ENCODE results near the gene BPIFB2. TPM values are rescaled to one million over a fixed set of nuclear protein-coding genes. Genes with fewer than 3 reads are reported as not detected.

BPIFB2 gene
- total and polyA plus RNA-seq, 10 of the 15 experiments (the other 5 are each of a cell fraction or from before 2014, with no cell fraction given): not detected

GRCh38 chr20:32991383-32991782 lies 16.1 kb upstream of the BPIFB2 start:
- TF ChIP-seq TCF12 (IDR thresholded peaks at IDR 0.05; ENCODE audit: low read depth, low read length) (no peak), HCFC1 (IDR thresholded peaks at IDR 0.05; ENCODE audit: low read length) (no peak), HSF1 (IDR thresholded peaks at IDR 0.05; ENCODE audit: low read depth, low read length) (no peak), MXI1 (IDR thresholded peaks at IDR 0.05; ENCODE audit: low read depth, low read length) (no peak), NKRF (conservative IDR thresholded peaks at IDR 0.05) (no peak), PKNOX1 (IDR thresholded peaks at IDR 0.05) (no peak), SIN3A (IDR thresholded peaks at IDR 0.05; ENCODE audit: low read depth, low read length) (no peak), HDAC2 (IDR thresholded peaks at IDR 0.05) (no peak), NR2C2 (IDR thresholded peaks at IDR 0.05; ENCODE audit: borderline replicate concordance, control insufficient read depth, insufficient read length, low read depth) (no peak), ZBTB40 (IDR thresholded peaks at IDR 0.05; ENCODE audit: borderline replicate concordance) (no peak), USF1 (IDR thresholded peaks at IDR 0.05; ENCODE audit: borderline replicate concordance, extremely low read length, insufficient read depth, low read depth, low read length) (no peak), ZNF24 (IDR thresholded peaks at IDR 0.05) (no peak), CBX3 (IDR thresholded peaks at IDR 0.05; ENCODE audit: borderline replicate concordance, low read depth) (no peak), SREBF2 (IDR thresholded peaks at IDR 0.05; ENCODE audit: low read length) (no peak), IRF4 (IDR thresholded peaks at IDR 0.05; ENCODE audit: low read depth, low read length) (no peak)
- ATAC-seq (no peak), DNase-seq (ENCODE audit: low read depth, low spot score) (no peak), FAIRE-seq (no peak)
- Histone ChIP-seq H2AFZ (ENCODE audit: control insufficient read depth, low read depth, low read length) (no peak overlapping the region), H3K79me2 (ENCODE audit: control insufficient read depth, insufficient read depth, low read length) (no peaks in the 10 kb centered on the region), H3K4me1 (ENCODE audit: control insufficient read depth, insufficient read depth, low read length) (no peaks in the 10 kb centered on the region), H3K4me3 (no peak overlapping the region), H3K4me2 (ENCODE audit: control insufficient read depth, insufficient read depth) (no peak overlapping the region), H3K27me3 (replicated peaks in 1 of 2; ENCODE audit: control insufficient read depth in 2 of 2, insufficient read depth in 2 of 2, low read length in 1 of 2) (no peaks in the 10 kb centered on the region; a peak in 1 of 4 replicates), H3K36me3 (ENCODE audit: control insufficient read depth in 2 of 2, insufficient read depth in 2 of 2, low read length in 1 of 2) (no peaks in the 10 kb centered on the region), H3K27ac (ENCODE audit: control insufficient read depth, insufficient read depth) (no peak overlapping the region), H3K9ac (ENCODE audit: control insufficient read depth, insufficient read depth, low read length) (no peak overlapping the region), H4K20me1 (ENCODE audit: control insufficient read depth, insufficient read depth) (no peaks in the 10 kb centered on the region), H3K9me3 (replicated peaks; ENCODE audit: control insufficient read depth, insufficient read depth, low read length) (no peaks in the 10 kb centered on the region)
- in situ Hi-C loops (cut with MboI) (no loop called here), intact Hi-C loops (cut with micrococcal nuclease; ENCODE audit: unreplicated experiment) (no loop called here)
- 4% methylated on average over 3 of the region's 3 CpGs for WGBS (ENCODE audit: insufficient coverage, insufficient replicate concordance, low lambda C conversion rate, missing lambda C conversion rate)
- ChIA-PET RAD21 (ENCODE audit: unreplicated experiment) (no interaction called here), POLR2A (no interaction called here), SMC1A (ENCODE audit: uncharacterized antibody, unreplicated experiment) (no interaction called here), CTCF (no interaction called here)
- BruUV-seq (replicated peaks): no TSS peak

Measured in GM12878 (cell line).